Mesenteric fat pad (tissue), 1 donor: ENCODE data around the gene FRMD4A. TPM values are rescaled to one million over a fixed set of nuclear protein-coding genes. Genes with fewer than 3 reads are reported as not detected.

Source experiments
- DNase-seq: peaks from one replicate; pipeline ENCODE4 v3.0.0-alpha.2; 2020; ENCODE audit warnings: low spot score
- total RNA-seq: library from RNA; stranded (reverse); fragmentation: NEBNext Ultra II Directional; extraction: Animal tissue kit (Norgen Biotek cat#: 25700); gene quantifications from one replicate; pipeline ENCODE4 v1.2.1, GENCODE V29; 2021
- donor health status: DM: yes; HTN: yes; CAD: no.

Gene FRMD4A
- total RNA-seq, 1 donor from 2014 or later = 188 TPM

GRCh38 chr10:14294347-14295059, 36.2 kb downstream of the FRMD4A start:
- DNase-seq = no peak

- DNase-seq = no peak
These were observed 37.2 kb downstream of the FRMD4A start for GRCh38 chr10:14293526-14293925.

- DNase-seq = no peak
These were observed 39.4 kb downstream of the FRMD4A start for GRCh38 chr10:14291296-14291695.

- no peak for DNase-seq
These were observed 44.7 kb downstream of the FRMD4A start for GRCh38 chr10:14285941-14286560.

- DNase-seq = no peak
These were observed 48.4 kb downstream of the FRMD4A start for GRCh38 chr10:14282276-14282675.

GRCh38 chr10:14278533-14278932, 52.2 kb downstream of the FRMD4A start:
- DNase-seq = no peak

- DNase-seq = no peak
These were observed 54.5 kb downstream of the FRMD4A start for GRCh38 chr10:14276210-14276609.

GRCh38 chr10:14271621-14272020, 59.1 kb downstream of the FRMD4A start:
- no peak for DNase-seq

GRCh38 chr10:14270370-14270769, 60.4 kb downstream of the FRMD4A start:
- DNase-seq = no peak

GRCh38 chr10:14265709-14266108, 65.0 kb downstream of the FRMD4A start:
- DNase-seq = no peak

GRCh38 chr10:14262836-14263425, 67.8 kb downstream of the FRMD4A start:
- DNase-seq = no peak

GRCh38 chr10:14261336-14261735, 69.4 kb downstream of the FRMD4A start:
- no peak for DNase-seq

- DNase-seq = no peak
These were observed 70.8 kb downstream of the FRMD4A start for GRCh38 chr10:14259696-14260566.

- DNase-seq = no peak
These were observed 76.4 kb downstream of the FRMD4A start for GRCh38 chr10:14254368-14254767.

GRCh38 chr10:14253711-14254110, 77.0 kb downstream of the FRMD4A start:
- DNase-seq = no peak

- no peak for DNase-seq
These were observed 77.6 kb downstream of the FRMD4A start for GRCh38 chr10:14253079-14253478.

GRCh38 chr10:14250496-14251076, 80.1 kb downstream of the FRMD4A start:
- DNase-seq = no peak

- DNase-seq = no peak
These were observed 83.2 kb downstream of the FRMD4A start for GRCh38 chr10:14247377-14248116.

GRCh38 chr10:14244801-14245211, 85.9 kb downstream of the FRMD4A start:
- DNase-seq = no peak

- DNase-seq = no peak
These were observed 86.6 kb downstream of the FRMD4A start for GRCh38 chr10:14244147-14244546.

GRCh38 chr10:14243221-14243620, 87.5 kb downstream of the FRMD4A start:
- DNase-seq = no peak
